HT1080 (cell line): Measurements from ENCODE around the gene ITPKC. TPM values are rescaled to one million over a fixed set of nuclear protein-coding genes. Genes with fewer than 3 reads are reported as not detected.
A peak's percentile ranks its signal among the peaks of the same experiment; 100 is the strongest.
"Not testable (repeated sequence)": the region's sequence is repeated elsewhere in the genome, so short reads cannot be mapped to it uniquely, and the experiment has no call there.

Experiments used
- DNase-seq: peaks from one replicate; pipeline ENCODE4 v3.0.0-alpha.2; 2015; ENCODE audit warnings: low read depth
- total RNA-seq: library from RNA; depleted of rRNA; stranded (reverse); fragments of >200 nt; shearing (Covaris generic); gene quantifications from 2 replicates; pipeline ENCODE4 v1.2.3, GENCODE V29; 2014

Gene ITPKC
- total RNA-seq, 1 experiment from 2014 or later, result 5.2 TPM

DNA sequence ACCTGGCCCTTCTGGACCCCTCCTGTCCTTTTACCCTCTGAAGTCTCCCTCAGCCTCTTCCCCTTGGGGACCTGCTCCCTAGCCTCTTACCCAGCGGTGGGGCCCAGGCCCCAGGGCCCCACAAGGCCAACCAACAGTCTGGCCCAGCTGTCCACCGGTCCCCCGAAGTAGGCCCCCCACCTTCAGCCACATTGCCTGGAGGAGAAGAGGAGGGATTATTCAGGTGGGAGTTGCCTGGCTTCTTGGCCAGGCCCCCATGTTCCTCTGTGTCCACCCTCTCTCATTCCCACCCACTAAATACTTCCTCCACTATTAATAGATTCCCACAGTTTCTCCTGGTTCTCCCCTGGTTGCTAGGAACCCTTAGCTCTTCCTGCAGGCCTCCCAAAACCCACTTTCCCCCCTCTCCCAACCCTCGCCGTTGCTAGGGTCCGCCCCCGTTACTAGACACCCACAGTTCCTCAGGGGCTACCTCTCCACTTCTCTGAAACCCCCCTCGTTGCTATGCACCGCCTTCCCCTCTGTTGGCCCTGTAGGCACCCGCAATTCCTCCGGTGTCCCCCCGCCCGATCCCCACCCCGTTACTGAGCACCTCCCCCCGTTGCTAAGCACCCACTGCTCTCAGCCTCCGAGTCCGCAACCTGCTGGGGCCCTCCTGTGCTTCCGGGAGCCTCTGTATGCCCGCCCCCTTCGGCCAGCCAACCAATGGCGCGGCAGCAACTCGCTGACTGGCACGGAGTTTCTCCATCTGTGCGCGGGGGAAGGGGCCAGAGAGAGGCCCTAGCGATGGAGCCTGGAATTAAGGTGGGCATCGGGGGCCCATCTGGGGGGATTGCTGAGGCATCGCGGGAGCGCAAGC lies 2.2 kb upstream of the ITPKC start:
- peak; percentile 92 for DNase-seq

DNA sequence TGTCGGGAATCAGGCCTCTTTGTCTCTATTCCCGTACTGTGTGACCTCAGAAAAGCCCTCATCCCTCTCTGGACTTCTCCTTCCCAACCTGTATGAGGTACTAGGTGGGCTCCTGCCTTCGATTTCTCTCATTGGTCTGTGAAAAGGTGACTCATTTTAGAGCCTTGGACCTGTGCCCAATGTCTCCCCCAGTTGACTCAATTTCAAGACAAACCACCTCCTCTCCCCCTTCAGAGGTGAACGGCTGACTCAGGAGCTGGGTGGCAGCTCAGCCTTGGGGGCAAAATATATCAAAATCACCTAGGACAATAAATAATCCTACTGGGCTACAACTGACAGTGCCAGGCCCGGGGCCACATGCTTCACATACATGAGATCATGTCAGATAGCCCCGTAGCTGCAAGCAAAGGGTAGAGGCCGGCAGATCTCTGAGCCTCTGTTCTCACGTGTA lies 856 bp upstream of the ITPKC start:
- DNase-seq, result peak; percentile 96

- peak; percentile 31 for DNase-seq
Observed at GRCh38 chr19:40717325-40717879, 490 bp downstream of the ITPKC start.

DNA sequence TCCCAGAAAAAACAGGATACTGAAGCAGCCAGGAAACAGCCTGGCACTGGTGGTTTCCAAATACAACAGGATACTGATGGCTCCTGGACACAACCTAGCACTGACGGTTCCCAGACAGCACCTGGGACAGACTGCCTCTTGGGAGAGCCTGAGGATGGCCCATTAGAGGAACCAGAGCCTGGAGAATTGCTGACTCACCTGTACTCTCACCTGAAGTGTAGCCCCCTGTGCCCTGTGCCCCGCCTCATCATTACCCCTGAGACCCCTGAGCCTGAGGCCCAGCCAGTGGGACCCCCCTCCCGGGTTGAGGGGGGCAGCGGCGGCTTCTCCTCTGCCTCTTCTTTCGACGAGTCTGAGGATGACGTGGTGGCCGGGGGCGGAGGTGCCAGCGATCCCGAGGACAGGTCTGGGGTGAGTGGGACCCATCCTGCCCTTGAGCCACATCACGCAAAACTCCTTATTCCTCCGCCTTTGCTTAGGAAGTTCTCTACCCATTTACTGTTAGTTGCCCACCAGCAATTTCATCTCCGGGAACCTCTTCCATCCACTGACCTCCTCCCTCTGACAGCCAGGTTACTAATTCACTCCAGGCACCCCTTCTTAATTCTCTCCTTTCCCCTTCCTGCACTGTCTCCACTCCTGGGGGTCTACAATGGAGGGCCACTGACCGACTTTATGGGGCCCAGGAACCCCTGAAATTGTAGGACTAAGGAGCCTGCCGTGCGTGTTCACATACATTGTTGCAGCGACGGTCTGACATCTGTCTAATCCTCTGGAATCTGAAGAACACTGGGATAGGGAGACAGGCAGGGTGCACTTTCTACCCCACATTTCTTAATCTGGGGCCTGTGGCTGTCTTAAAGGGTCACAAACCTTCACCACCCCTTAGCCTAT lies 1.2 kb downstream of the ITPKC start:
- DNase-seq, result no peak

- DNase-seq, result peak; percentile 38
Observed at GRCh38 chr19:40718774-40719391, 2.0 kb downstream of the ITPKC start.

DNA sequence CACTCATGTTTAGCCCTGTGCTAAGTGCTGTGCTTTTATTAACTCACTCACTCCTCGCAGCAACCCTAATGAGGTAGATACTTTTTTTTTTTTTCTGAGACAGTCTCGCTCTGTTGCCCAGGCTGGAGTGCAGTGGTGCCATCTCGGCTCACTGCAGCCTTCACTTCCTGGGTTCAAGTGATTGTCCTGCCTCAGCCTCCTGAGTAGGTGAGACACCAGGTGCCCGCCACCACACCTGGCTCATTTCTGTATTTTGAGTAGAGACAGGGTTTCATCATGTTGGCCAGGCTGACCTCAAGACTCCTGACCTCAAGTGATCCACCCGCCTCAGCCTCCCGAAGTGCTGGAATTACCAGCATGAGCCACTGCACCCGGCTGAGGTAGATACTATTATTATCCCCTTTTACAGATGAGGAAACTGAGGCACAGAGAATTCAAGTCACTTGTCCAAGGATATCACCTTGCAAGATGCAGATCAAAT lies 2.5 kb downstream of the ITPKC start:
- no peak for DNase-seq

DNA sequence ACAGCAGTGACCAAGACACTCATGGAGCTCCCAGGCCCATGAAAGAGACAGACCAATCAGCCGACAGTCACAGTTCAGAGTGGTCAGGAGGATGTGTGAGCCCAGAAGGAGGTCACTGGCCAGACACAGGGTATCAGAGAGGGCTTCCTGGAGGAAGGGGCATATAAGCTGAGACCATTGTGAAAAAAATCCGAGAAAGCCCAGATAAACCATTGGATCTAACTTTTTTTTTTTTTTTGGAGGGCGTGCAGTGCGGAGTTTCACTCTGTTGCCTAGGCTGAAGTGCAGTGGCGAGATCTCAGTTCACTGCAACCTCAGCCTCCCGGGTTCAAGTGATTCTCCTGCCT lies 4.2 kb downstream of the ITPKC start:
- DNase-seq, result no peak

- DNase-seq, result peak; percentile 17
Observed at GRCh38 chr19:40721936-40722661, 5.2 kb downstream of the ITPKC start.

DNA sequence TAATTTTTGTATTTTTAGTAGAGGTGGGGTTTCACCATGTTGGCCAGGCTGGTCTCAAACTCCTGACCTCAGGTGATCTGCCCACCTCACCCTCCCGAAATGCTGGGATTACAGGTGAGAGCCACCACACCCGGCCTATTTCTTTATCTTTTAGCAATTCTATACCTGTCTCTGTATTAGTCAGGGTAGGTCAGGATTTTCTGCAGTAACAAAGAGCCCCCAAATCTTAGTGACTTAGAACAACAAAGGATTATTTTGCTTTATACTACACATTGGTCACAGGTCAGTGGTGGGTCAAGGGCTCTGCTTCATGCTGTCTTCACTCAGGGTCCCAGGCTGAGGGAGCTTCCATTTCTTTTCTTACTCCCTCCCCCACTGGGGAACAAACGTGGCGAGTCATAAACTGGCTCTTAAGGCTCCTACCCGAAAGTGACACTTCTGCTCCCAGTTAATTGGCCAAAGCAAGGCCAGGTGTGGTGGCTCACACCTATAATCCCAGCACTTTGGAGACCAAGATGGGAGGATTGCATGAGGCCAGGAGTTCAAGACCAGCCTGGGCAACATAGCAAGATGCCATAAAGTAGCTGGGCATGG lies 6.8 kb downstream of the ITPKC start:
- DNase-seq, result no peak

GRCh38 chr19:40724315-40724714 lies 7.4 kb downstream of the ITPKC start:
- no peak for DNase-seq

DNA sequence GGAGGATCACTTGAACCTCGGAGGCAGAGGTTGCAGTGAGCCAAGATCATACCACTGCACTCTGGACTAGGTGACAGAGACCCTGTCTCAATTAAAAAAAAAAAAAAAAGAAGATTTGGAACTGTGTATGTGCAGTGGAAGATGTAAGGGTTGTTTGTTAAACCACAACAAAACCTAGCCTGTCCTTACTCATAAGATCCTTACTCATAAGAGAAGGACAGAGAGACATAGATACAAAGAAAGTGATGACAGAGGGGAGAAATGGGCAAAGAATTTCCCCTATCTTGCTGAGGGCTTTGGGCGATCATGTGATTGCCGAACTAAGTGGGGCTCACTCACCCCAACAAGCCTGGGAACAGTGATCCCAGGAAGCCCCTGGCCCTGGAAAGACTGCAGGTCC lies 7.9 kb downstream of the ITPKC start:
- DNase-seq, result no peak

- no peak for DNase-seq
Observed at GRCh38 chr19:40726279-40726678, 9.4 kb downstream of the ITPKC start.

DNA sequence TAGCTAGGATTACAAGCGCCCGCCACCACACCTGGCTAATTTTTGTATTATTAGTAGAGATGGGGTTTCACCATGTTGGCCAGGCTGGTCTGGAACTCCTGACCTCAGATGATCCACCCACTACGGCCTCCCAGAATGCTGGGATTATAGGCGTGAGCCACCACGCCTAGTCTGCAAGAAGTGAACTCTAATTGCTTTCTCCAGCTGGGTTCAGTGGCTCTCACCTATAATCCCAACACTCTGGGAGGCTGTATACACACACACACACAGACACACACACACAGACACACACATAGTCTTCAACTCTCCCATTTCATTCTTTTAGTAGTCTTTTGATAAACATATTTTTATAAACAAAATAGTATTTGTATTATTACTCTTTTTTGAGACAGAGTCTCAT lies 13.2 kb downstream of the ITPKC start:
- DNase-seq, result not testable (repeated sequence)

DNA sequence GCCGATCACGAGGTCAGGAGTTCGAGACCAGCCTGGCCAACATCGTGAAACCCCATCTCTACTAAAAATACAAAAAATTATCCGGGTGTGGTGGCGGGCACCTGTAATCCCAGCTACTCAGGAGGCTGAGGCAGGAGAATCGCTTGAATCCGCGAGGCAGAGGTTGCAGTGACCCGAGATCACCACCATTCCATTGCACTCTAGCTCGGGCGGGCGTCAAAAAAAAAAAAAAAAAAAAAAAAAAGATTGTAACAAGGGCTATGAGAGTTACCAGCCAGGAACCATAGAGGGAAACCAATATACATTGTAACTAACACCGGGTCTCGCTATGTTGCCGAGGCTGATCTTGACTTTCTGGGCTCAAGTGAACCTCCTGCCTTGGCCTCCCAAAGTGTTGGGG lies 15.4 kb downstream of the ITPKC start:
- not testable (repeated sequence) for DNase-seq

DNA sequence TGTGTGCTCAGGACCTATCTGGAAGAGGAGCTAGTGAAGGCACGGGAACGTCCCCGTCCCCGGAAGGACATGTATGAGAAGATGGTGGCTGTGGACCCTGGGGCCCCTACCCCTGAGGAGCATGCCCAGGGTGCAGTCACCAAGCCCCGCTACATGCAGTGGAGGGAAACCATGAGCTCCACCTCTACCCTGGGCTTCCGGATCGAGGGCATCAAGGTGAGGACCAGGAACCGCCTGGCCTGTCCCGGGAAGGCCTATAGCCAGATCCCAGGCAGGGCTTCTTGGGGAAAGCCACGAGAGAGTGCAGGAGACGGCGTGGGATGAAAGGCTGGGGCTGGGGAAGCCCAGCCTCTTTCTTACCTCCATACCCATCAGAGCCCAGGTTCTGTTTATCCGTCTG lies 16.2 kb downstream of the ITPKC start:
- no peak for DNase-seq

- DNase-seq, result no peak
Observed at GRCh38 chr19:40735013-40735771, 18.3 kb downstream of the ITPKC start.

- no peak for DNase-seq
Observed at GRCh38 chr19:40736661-40737060, 19.7 kb downstream of the ITPKC start.

DNA sequence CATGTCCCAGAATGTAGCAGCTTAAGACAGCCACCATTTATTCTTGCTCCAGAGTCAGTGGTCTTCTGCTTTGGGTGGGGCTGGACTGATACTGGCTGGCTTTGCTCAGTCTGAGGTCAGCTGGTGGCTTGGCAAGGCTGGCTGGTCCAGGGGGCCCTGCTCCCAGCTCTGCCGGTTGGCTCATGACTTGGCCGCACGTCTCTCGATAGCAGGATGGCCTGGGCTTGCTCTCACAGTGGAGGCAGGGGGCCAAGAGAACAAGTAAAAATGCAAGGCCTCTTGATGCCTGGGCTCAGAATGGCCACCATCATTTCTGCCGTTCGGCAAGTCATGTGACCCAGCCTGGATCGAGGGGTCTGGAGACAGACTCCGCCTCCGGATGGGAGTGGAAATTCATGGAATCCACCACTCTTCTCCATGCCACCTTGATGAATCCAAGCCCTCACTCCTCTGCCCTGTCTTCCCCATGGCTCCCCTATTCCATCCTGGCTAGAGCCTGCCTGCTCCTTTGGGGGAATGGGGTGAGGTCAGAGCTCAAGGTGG lies 20.3 kb downstream of the ITPKC start:
- DNase-seq, result no peak
